ENCODE data around the gene IL1RAP. TPM values are rescaled to one million over a fixed set of nuclear protein-coding genes. Genes with fewer than 3 reads are reported as not detected.

The IL1RAP gene
- polyA plus RNA-seq, 3 donors, result 8.0 to 12.6 (median 11.8) TPM

GRCh38 chr3:190491533-190492054 is 22.3 kb upstream of the IL1RAP start:
- Histone ChIP-seq H3K27ac (ENCODE audit: low read depth in 1 of 2, low read length in 2 of 2) (no peak overlapping the region), H3K9me3 (replicated peaks in 1 of 2; ENCODE audit: control insufficient read depth in 1 of 2, insufficient read depth in 1 of 2, low read length in 2 of 2) (no peaks in the 10 kb centered on the region), H2AFZ (ENCODE audit: insufficient read depth, low read depth, low read length, poor library complexity, severe bottlenecking) (no peak overlapping the region), H3K36me3 (replicated peaks in 1 of 2; ENCODE audit: control insufficient read depth in 1 of 2, insufficient read depth in 2 of 2, low read length in 2 of 2) (no peaks in the 10 kb centered on the region), H3K9ac (ENCODE audit: insufficient read depth, low read length, poor library complexity, severe bottlenecking) (no peak overlapping the region), H3K79me2 (ENCODE audit: insufficient read depth, low read length) (no peaks in the 10 kb centered on the region), H4K20me1 (ENCODE audit: insufficient read depth, low read length) (no peaks in the 10 kb centered on the region), H3K4me1 (ENCODE audit: control insufficient read depth in 1 of 2, insufficient read depth in 2 of 2, low read length in 2 of 2) (peaks cover 0 to 8% of the 10 kb centered on the region in 2 donors), H3K4me2 (replicated peaks; ENCODE audit: extremely low read depth, low read length, poor library complexity, severe bottlenecking) (no peak overlapping the region), H3K27me3 (ENCODE audit: control insufficient read depth in 2 of 2, insufficient read depth in 2 of 2, low read length in 2 of 2) (peaks cover 27 to 37% of the 10 kb centered on the region in 2 donors), H3K4me3 (replicated peaks in 1 of 3; ENCODE audit: low read depth in 2 of 3, low read length in 3 of 3) (no peak overlapping the region)
- Mint-ChIP-seq H3K27me3 (ENCODE audit: low read depth in 3 of 3) (peaks cover 15 to 27% (median 26%) of the 10 kb centered on the region in 3 donors), H3K27ac (no peak overlapping the region), H3K4me1 (peaks cover 6% of the 10 kb centered on the region), H3K9me3 (peaks cover 0 to 2% (median 0%) of the 10 kb centered on the region in 7 donors), H3K36me3 (no peaks in the 10 kb centered on the region), H3K4me3 (no peak overlapping the region)
- intact Hi-C loops (cut with micrococcal nuclease), result no loop called here
- TF ChIP-seq CTCF (IDR thresholded peaks at IDR 0.05), result no peak
- WGBS (ENCODE audit: insufficient coverage), result 88% methylated on average over 4 of the region's 4 CpGs
- DNase-seq, result no peak

- H3K4me3 ChIP-seq (replicated peaks in 1 of 3; ENCODE audit: low read depth in 2 of 3, low read length in 3 of 3), result no peak overlapping the region
- no peak overlapping the region for H3K4me3 Mint-ChIP-seq
- no peak for DNase-seq
- no peak overlapping the region for H3K27ac ChIP-seq (ENCODE audit: low read depth in 1 of 2, low read length in 2 of 2)
- no peaks in the 10 kb centered on the region for H3K79me2 ChIP-seq (ENCODE audit: insufficient read depth, low read length)
- no peak overlapping the region for H3K4me2 ChIP-seq (replicated peaks; ENCODE audit: extremely low read depth, low read length, poor library complexity, severe bottlenecking)
- peaks cover 14 to 22% (median 20%) of the 10 kb centered on the region in 3 donors for H3K27me3 Mint-ChIP-seq (ENCODE audit: low read depth in 3 of 3)
- intact Hi-C loops (cut with micrococcal nuclease), result no loop called here
- no peaks in the 10 kb centered on the region for H3K36me3 Mint-ChIP-seq
- no peak overlapping the region for H3K9ac ChIP-seq (ENCODE audit: insufficient read depth, low read length, poor library complexity, severe bottlenecking)
- H4K20me1 ChIP-seq (ENCODE audit: insufficient read depth, low read length), result no peaks in the 10 kb centered on the region
- H2AFZ ChIP-seq (ENCODE audit: insufficient read depth, low read depth, low read length, poor library complexity, severe bottlenecking), result no peak overlapping the region
- peaks cover 6% of the 10 kb centered on the region for H3K4me1 Mint-ChIP-seq
- peaks cover 0 to 2% (median 0%) of the 10 kb centered on the region in 7 donors for H3K9me3 Mint-ChIP-seq
- H3K36me3 ChIP-seq (replicated peaks in 1 of 2; ENCODE audit: control insufficient read depth in 1 of 2, insufficient read depth in 2 of 2, low read length in 2 of 2), result no peaks in the 10 kb centered on the region
- peaks cover 25 to 34% of the 10 kb centered on the region in 2 donors for H3K27me3 ChIP-seq (ENCODE audit: control insufficient read depth in 2 of 2, insufficient read depth in 2 of 2, low read length in 2 of 2)
- peaks cover 0 to 9% of the 10 kb centered on the region in 2 donors for H3K4me1 ChIP-seq (ENCODE audit: control insufficient read depth in 1 of 2, insufficient read depth in 2 of 2, low read length in 2 of 2)
- TF ChIP-seq CTCF (IDR thresholded peaks at IDR 0.05), result no peak
- no peak overlapping the region for H3K27ac Mint-ChIP-seq
- no peaks in the 10 kb centered on the region for H3K9me3 ChIP-seq (replicated peaks in 1 of 2; ENCODE audit: control insufficient read depth in 1 of 2, insufficient read depth in 1 of 2, low read length in 2 of 2)
Observed at GRCh38 chr3:190492129-190492528, 21.8 kb upstream of the IL1RAP start.

Measured in CD14-positive monocyte (primary cell).